HG03095 (cell line): ENCODE data around the gene PEX10.

Experiments
- ATAC-seq: cut with Tn5 transposase; IDR thresholded peaks from one replicate; pipeline ENCODE4 v1.9.1; 2021; ENCODE audit warnings: moderate library complexity; ENCODE audit not compliant: unreplicated experiment

The PEX10 gene

GRCh38 chr1:2405588-2406295 lies 6.6 kb downstream of the PEX10 start:
- no peak for ATAC-seq

- no peak for ATAC-seq
Measured at GRCh38 chr1:2404890-2405511, 7.4 kb downstream of the PEX10 start.

- ATAC-seq, result no peak
Measured at GRCh38 chr1:2404142-2404889, 8.0 kb downstream of the PEX10 start.

- no peak for ATAC-seq
Measured at GRCh38 chr1:2403273-2403672, 9.1 kb downstream of the PEX10 start.

GRCh38 chr1:2402420-2402819 lies 9.9 kb downstream of the PEX10 start:
- ATAC-seq, result no peak

- ATAC-seq, result no peak
Measured at GRCh38 chr1:2400950-2401649, 11.3 kb downstream of the PEX10 start.

- ATAC-seq, result no peak
Measured at GRCh38 chr1:2400576-2400909, 11.8 kb downstream of the PEX10 start.

- ATAC-seq, result no peak
Measured at GRCh38 chr1:2399890-2400575, 12.3 kb downstream of the PEX10 start.

GRCh38 chr1:2398871-2399270 lies 13.5 kb downstream of the PEX10 start:
- ATAC-seq, result no peak

GRCh38 chr1:2397007-2397679 lies 15.2 kb downstream of the PEX10 start:
- ATAC-seq, result no peak

GRCh38 chr1:2396476-2396875 lies 15.9 kb downstream of the PEX10 start:
- no peak for ATAC-seq

- no peak for ATAC-seq
Measured at GRCh38 chr1:2396059-2396458, 16.3 kb downstream of the PEX10 start.

- ATAC-seq, result no peak
Measured at GRCh38 chr1:2395245-2395644, 17.1 kb downstream of the PEX10 start.

- no peak for ATAC-seq
Measured at GRCh38 chr1:2394761-2395160, 17.6 kb downstream of the PEX10 start.

- ATAC-seq, result no peak
Measured at GRCh38 chr1:2394220-2394619, 18.1 kb downstream of the PEX10 start.

GRCh38 chr1:2393471-2393877 lies 18.9 kb downstream of the PEX10 start:
- ATAC-seq, result no peak

GRCh38 chr1:2392686-2393085 lies 19.7 kb downstream of the PEX10 start:
- no peak for ATAC-seq

GRCh38 chr1:2391931-2392509 lies 20.3 kb downstream of the PEX10 start:
- peak; percentile 6 for ATAC-seq

GRCh38 chr1:2391041-2391930 lies 21.1 kb downstream of the PEX10 start, which contains the start of the genes MORN1 and RER1:
Gene MORN1 (minus strand): TSS chr1:2391554. CDS start chr1:2391533, 21 bp downstream.
Gene RER1 (plus strand): TSS chr1:2391841. CDS start chr1:2395791, 3,950 bp downstream.
- peak; percentile 86 for ATAC-seq
